Esophagus squamous epithelium (tissue), 5 donors: Measurements from ENCODE around the gene WIZ. TPM values are rescaled to one million over a fixed set of nuclear protein-coding genes. Genes with fewer than 3 reads are reported as not detected.

ENCODE experiments used
- DNase-seq: peaks from one replicate; lab custom pipeline; 2025; lab: John Stamatoyannopoulos, UW
- H3K27ac ChIP-seq, 4 donors: fragments of 200-600 bp; sonication (generic); one replicate each; pipeline ENCODE4 v1.5.1; 2016 to 2019; ENCODE audit warnings: mild to moderate bottlenecking in 1 of 4
- H3K27me3 ChIP-seq, 4 donors: fragments of 200-600 bp; sonication (generic); 1 replicate in 3 of 4; 2 replicates in 1 of 4; pipeline versions ENCODE4 v1.5.1 to v1.6.0; 2017 to 2021; ENCODE audit warnings: antibody characterized with exemption in 1 of 4
- H3K36me3 ChIP-seq, 3 donors: fragments of 200-600 bp; sonication (generic); one replicate each; pipeline ENCODE4 v1.5.1; 2016 to 2019
- H3K4me1 ChIP-seq, 3 donors: fragments of 200-600 bp; sonication (generic); one replicate each; pipeline ENCODE4 v1.5.1; 2017 to 2019
- H3K4me3 ChIP-seq, 4 donors: fragments of 200-600 bp; sonication (generic); 1 replicate in 3 of 4; 2 replicates in 1 of 4; pipeline ENCODE4 v1.5.1; 2016 to 2019; ENCODE audit warnings: mild to moderate bottlenecking in 2 of 4, moderate library complexity in 1 of 4
- H3K9me3 ChIP-seq, 3 donors: fragments of 200-600 bp; sonication (generic); one replicate each; pipeline ENCODE4 v1.5.1; 2016 to 2019
- POLR2A ChIP-seq, 4 donors: fragments of 450-650 bp; IDR thresholded peaks; one replicate each; pipeline ENCODE4 v1.6.1; 2017; ENCODE audit warnings: antibody characterized with exemption in 4 of 4, mild to moderate bottlenecking in 4 of 4, moderate library complexity in 3 of 4
- WGBS, 2 donors: methylation state at CpG; one replicate each; pipeline ENCODE4 v1.1.5; 2018; 5-methylcytosine and 5-hydroxymethylcytosine counted together
- intact Hi-C: fragments of 100-400 bp; cut with DNase I; formaldehyde crosslinking; loops from one replicate; pipeline ENCODE4 v1.15.0; 2022
- total RNA-seq, 4 donors: library from RNA; depleted of rRNA; stranded (reverse); fragments of >200 nt; gene quantifications; one replicate each; pipeline ENCODE4 v1.1.0, GENCODE V29; 2016
- TF ChIP-seq, protein P1 (sequence below), 6 experiments: fragments of 450-650 bp in 4 of 6; fragments of 200-600 bp in 2 of 6; sonication (generic) in 2 of 6; IDR thresholded peaks; one replicate each; pipeline ENCODE4 v1.5.1; 2016 to 2019; ENCODE audit warnings: antibody characterized with exemption in 6 of 6, mild to moderate bottlenecking in 4 of 6, moderate library complexity in 4 of 6
- donor health status: DM: yes; HTN: yes; CAD: no.

Gene WIZ
- total RNA-seq, 4 donors from 2014 or later = 17.2 to 36.5 (median 30.0) TPM

DNA sequence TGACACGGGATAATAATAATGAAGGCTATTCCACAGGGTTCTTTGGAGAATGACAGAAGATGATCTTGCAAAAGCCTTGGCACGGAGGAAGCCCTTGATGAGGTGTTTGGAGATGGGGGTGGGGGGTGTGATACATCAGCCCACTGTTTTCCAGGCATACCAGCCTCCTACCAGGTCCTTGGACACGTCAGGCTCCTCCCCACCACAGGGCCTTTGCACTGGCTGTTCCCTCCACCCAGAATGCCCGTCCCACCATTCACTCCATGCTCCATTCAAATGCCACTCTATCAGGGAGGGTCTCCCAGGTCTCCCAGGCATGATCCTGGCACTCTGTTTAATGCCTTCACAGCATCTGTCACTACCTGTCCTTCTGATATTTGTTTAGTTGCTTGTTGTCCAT lies 2.7 kb downstream of the WIZ start:
- intact Hi-C loops = no loop called here
- no peaks in the 10 kb centered on the region for H3K27me3 ChIP-seq
- H3K4me1 ChIP-seq = peaks cover 5 to 15% (median 11%) of the 10 kb centered on the region in 3 donors
- no peaks in the 10 kb centered on the region for H3K9me3 ChIP-seq
- H3K4me3 ChIP-seq = no peak overlapping the region
- no peak for DNase-seq
- TF ChIP-seq, protein P1, sequence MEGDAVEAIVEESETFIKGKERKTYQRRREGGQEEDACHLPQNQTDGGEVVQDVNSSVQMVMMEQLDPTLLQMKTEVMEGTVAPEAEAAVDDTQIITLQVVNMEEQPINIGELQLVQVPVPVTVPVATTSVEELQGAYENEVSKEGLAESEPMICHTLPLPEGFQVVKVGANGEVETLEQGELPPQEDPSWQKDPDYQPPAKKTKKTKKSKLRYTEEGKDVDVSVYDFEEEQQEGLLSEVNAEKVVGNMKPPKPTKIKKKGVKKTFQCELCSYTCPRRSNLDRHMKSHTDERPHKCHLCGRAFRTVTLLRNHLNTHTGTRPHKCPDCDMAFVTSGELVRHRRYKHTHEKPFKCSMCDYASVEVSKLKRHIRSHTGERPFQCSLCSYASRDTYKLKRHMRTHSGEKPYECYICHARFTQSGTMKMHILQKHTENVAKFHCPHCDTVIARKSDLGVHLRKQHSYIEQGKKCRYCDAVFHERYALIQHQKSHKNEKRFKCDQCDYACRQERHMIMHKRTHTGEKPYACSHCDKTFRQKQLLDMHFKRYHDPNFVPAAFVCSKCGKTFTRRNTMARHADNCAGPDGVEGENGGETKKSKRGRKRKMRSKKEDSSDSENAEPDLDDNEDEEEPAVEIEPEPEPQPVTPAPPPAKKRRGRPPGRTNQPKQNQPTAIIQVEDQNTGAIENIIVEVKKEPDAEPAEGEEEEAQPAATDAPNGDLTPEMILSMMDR (IDR thresholded peaks at IDR 0.05) = no peak
- TF ChIP-seq POLR2A (IDR thresholded peaks at IDR 0.05) = no peak
- no peaks in the 10 kb centered on the region for H3K36me3 ChIP-seq
- 82 to 84% methylated on average over 3 to 4 of the region's 4 CpGs for WGBS, 2 donors
- H3K27ac ChIP-seq = no peak overlapping the region

- Histone ChIP-seq H3K27ac (no peak overlapping the region), H3K4me3 (no peak overlapping the region), H3K9me3 (no peaks in the 10 kb centered on the region), H3K4me1 (peaks cover 5 to 12% (median 11%) of the 10 kb centered on the region in 3 donors), H3K27me3 (no peaks in the 10 kb centered on the region), H3K36me3 (no peaks in the 10 kb centered on the region)
- no peak for TF ChIP-seq POLR2A (IDR thresholded peaks at IDR 0.05)
- TF ChIP-seq, protein P1 (IDR thresholded peaks at IDR 0.05) = no peak
- intact Hi-C loops = no loop called here
- 75 to 89% methylated on average over 6 of the region's 7 CpGs for WGBS, 2 donors
- no peak for DNase-seq
These were observed 3.9 kb downstream of the WIZ start for GRCh38 chr19:15445807-15446376.

DNA sequence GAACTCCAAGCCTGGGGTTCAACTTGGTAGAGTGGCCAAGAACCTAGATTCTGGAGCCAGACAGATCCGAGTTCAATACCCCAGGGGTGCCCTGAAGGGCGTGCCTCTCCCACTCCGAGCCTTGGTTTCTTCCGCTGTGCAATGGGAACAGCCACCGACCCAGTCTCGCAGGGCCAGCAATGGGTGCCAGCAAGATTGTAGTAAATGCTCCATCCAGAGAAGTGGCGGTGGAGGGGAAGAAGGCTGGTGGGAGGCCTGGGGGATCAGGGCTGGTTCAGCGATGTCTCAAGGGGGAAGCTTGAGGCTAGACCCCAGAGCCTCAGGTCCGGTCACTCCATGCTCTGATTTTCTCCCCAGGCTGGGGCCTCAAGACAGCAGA lies 4.5 kb downstream of the WIZ start:
- Histone ChIP-seq H3K9me3 (no peaks in the 10 kb centered on the region), H3K27ac (no peak overlapping the region), H3K4me1 (peaks cover 5 to 12% (median 11%) of the 10 kb centered on the region in 3 donors), H3K4me3 (no peak overlapping the region), H3K27me3 (no peaks in the 10 kb centered on the region), H3K36me3 (no peaks in the 10 kb centered on the region)
- 80 to 88% methylated on average over 3 to 5 of the region's 9 CpGs for WGBS, 2 donors
- TF ChIP-seq, protein P1 (IDR thresholded peaks at IDR 0.05) = no peak
- no peak for TF ChIP-seq POLR2A (IDR thresholded peaks at IDR 0.05)
- intact Hi-C loops = no loop called here
- DNase-seq = no peak

DNA sequence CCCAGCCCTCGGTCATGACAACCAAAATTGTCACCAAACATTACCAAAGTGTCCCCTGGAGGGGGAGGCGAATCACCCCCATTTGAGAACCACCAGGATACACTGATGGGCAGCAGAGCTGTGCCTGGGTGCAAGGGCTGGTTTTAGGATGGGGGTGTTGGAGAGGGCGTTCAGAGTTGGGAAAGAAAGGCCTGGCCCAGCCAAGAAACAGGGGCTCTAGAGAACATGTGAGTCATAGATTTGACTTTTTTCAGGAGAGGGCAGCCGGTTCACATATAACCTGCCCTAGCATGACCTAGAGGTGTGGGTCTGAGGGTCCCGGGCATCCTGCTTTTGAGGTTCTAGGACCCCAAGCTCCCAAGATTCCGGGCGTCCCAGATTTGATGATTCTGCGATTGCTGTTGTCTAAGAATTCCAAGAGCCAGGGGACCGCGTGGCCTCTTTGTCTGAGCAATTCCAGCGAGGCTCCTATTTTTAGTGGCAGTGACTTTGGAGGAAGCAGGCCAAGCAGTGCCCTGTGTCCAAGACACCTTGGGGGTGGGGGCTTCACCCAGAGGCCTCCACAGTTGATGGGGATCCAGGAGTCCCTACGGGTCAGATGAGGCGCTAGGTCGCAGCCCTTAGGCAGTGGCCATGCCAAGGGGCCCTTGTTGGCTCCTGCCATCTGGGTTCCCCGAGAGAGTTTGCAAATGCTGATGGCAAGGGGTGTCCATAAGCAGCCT lies 5.1 kb downstream of the WIZ start:
- DNase-seq = no peak
- Histone ChIP-seq H3K4me1 (peaks cover 5 to 13% (median 10%) of the 10 kb centered on the region in 3 donors), H3K9me3 (no peaks in the 10 kb centered on the region), H3K4me3 (no peak overlapping the region), H3K27me3 (no peaks in the 10 kb centered on the region), H3K36me3 (no peaks in the 10 kb centered on the region), H3K27ac (no peak overlapping the region)
- 85 to 93% methylated on average over 10 of the region's 15 CpGs for WGBS, 2 donors
- TF ChIP-seq POLR2A (IDR thresholded peaks at IDR 0.05) = no peak
- TF ChIP-seq, protein P1 (IDR thresholded peaks at IDR 0.05) = no peak
- intact Hi-C loops = no loop called here

DNA sequence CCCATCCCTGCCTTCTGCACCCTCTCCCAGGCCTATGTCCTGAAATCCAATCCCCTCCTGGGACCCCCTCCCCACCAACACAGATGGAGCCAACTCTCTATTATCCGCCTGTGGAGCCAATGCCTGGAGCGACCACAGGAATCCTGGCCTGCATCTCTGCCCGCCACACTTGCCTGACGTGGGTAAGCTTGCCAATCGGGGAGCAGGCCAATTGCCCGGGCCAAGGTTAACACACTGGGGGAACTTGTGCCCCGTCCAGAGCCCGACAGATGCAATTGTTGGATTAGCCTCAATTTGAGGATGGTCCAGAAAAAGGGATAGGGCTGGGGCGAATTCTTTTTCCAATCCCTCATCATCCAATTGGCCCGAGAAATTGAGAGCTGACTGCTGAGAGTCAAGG lies 5.9 kb downstream of the WIZ start:
- Histone ChIP-seq H3K36me3 (peaks cover 0 to 6% (median 0%) of the 10 kb centered on the region in 3 donors), H3K27ac (no peak overlapping the region), H3K4me1 (peaks cover under 1 to 12% (median 2%) of the 10 kb centered on the region in 3 donors), H3K4me3 (no peak overlapping the region), H3K9me3 (no peaks in the 10 kb centered on the region), H3K27me3 (no peaks in the 10 kb centered on the region)
- intact Hi-C loops = no loop called here
- no peak for DNase-seq
- 33 to 39% methylated on average over 5 to 7 of the region's 10 CpGs for WGBS, 2 donors
- TF ChIP-seq, protein P1 (IDR thresholded peaks at IDR 0.05) = no peak
